Breast epithelium (tissue), 3 donors: ENCODE results near the gene DBNDD2.

Experiments used
- POLR2A ChIP-seq: fragments of 450-650 bp; IDR thresholded peaks from one replicate; pipeline ENCODE4 v1.6.1; 2016; ENCODE audit warnings: antibody characterized with exemption, mild to moderate bottlenecking, moderate library complexity
- TF ChIP-seq, protein P1 (sequence below), 3 donors: fragments of 450-650 bp; IDR thresholded peaks; one replicate each; pipeline ENCODE4 v1.5.1; 2016 to 2017; ENCODE audit warnings: antibody characterized with exemption in 3 of 3, mild to moderate bottlenecking in 3 of 3, moderate library complexity in 3 of 3

DNA sequence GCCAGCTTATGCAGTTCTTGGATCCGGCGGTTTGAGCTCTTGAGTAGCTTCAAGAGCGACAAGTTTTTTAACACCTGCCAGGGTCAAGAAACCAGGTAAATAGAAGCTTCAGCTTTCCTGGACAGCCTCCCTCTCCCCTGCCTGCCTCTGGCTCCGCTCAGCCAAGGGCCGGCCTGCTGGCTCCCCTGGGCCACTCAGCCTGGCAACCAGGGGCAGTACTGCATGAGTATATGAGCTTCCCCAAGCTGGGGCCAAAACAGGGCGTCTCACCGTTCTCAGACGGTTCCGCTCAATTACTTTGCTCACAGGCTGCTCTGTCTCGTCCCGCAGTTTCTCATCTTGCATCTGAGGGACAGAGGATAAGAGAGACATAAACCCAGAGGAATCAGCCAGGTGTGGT lies 30.8 kb upstream of the DBNDD2 start:
- TF ChIP-seq, protein P1, sequence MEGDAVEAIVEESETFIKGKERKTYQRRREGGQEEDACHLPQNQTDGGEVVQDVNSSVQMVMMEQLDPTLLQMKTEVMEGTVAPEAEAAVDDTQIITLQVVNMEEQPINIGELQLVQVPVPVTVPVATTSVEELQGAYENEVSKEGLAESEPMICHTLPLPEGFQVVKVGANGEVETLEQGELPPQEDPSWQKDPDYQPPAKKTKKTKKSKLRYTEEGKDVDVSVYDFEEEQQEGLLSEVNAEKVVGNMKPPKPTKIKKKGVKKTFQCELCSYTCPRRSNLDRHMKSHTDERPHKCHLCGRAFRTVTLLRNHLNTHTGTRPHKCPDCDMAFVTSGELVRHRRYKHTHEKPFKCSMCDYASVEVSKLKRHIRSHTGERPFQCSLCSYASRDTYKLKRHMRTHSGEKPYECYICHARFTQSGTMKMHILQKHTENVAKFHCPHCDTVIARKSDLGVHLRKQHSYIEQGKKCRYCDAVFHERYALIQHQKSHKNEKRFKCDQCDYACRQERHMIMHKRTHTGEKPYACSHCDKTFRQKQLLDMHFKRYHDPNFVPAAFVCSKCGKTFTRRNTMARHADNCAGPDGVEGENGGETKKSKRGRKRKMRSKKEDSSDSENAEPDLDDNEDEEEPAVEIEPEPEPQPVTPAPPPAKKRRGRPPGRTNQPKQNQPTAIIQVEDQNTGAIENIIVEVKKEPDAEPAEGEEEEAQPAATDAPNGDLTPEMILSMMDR (IDR thresholded peaks at IDR 0.05), result no peak
- no peak for TF ChIP-seq POLR2A
